ENCODE data around the gene ARHGEF4. TPM values are rescaled to one million over a fixed set of nuclear protein-coding genes. Genes with fewer than 3 reads are reported as not detected.

ARHGEF4 gene
- polyA plus RNA-seq, 3 donors = 0.05 TPM; not detected in 2

- H3K9ac ChIP-seq (ENCODE audit: insufficient read depth, low read length, poor library complexity, severe bottlenecking) = no peak overlapping the region
- no peak overlapping the region for H3K4me2 ChIP-seq (replicated peaks; ENCODE audit: extremely low read depth, low read length, poor library complexity, severe bottlenecking)
- no peak overlapping the region for H2AFZ ChIP-seq (ENCODE audit: insufficient read depth, low read depth, low read length, poor library complexity, severe bottlenecking)
- H3K4me3 ChIP-seq (replicated peaks in 1 of 3; ENCODE audit: low read depth in 2 of 3, low read length in 3 of 3) = no peak overlapping the region
- 79% methylated on average over 2 of the region's 5 CpGs for WGBS (ENCODE audit: insufficient coverage)
- no peaks in the 10 kb centered on the region for H3K36me3 ChIP-seq (replicated peaks in 1 of 2; ENCODE audit: control insufficient read depth in 1 of 2, insufficient read depth in 2 of 2, low read length in 2 of 2)
- Mint-ChIP-seq H3K27me3 (ENCODE audit: low read depth in 3 of 3) (peaks cover 1 to 10% (median 6%) of the 10 kb centered on the region in 3 donors), H3K27ac (no peak overlapping the region), H3K4me3 (no peak overlapping the region), H3K9me3 (peaks cover 0 to 10% (median 4%) of the 10 kb centered on the region in 7 donors), H3K4me1 (no peaks in the 10 kb centered on the region), H3K36me3 (no peaks in the 10 kb centered on the region)
- no peak for TF ChIP-seq CTCF (IDR thresholded peaks at IDR 0.05)
- H3K9me3 ChIP-seq (replicated peaks in 1 of 2; ENCODE audit: control insufficient read depth in 1 of 2, insufficient read depth in 1 of 2, low read length in 2 of 2) = peaks cover 5% of the 10 kb centered on the region in 2 donors
- H4K20me1 ChIP-seq (ENCODE audit: insufficient read depth, low read length) = no peaks in the 10 kb centered on the region
- no peak for DNase-seq
- no peaks in the 10 kb centered on the region for H3K4me1 ChIP-seq (ENCODE audit: control insufficient read depth in 1 of 2, insufficient read depth in 2 of 2, low read length in 2 of 2)
- H3K79me2 ChIP-seq (ENCODE audit: insufficient read depth, low read length) = no peaks in the 10 kb centered on the region
- intact Hi-C loops (cut with micrococcal nuclease) = no loop called here
- H3K27ac ChIP-seq (ENCODE audit: low read depth in 1 of 2, low read length in 2 of 2) = no peak overlapping the region
- no peaks in the 10 kb centered on the region for H3K27me3 ChIP-seq (ENCODE audit: control insufficient read depth in 2 of 2, insufficient read depth in 2 of 2, low read length in 2 of 2)
Observed at GRCh38 chr2:130908832-130909231, 72.1 kb downstream of the ARHGEF4 start.

DNA sequence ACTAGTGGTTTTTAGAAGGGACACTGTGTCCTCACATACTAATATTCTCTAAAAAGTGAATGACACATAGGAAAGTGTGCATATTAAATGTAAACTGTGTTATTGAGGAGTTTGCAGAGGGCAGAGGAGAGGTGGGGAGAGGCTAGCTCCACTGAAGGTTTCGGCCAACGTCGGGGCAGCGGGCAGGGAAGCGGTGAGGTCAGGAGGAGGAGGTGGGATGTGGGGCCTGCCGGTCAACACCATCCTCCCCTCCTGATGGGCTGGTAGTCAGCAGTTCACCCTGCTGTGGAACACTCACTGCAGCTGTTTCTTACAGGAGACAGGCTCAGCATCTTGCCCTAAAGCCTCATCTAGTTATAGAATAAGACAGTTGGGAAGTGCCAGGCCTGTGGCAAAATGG is 74.2 kb downstream of the ARHGEF4 start:
- no peak for DNase-seq
- no peaks in the 10 kb centered on the region for H3K36me3 Mint-ChIP-seq
- H3K27ac ChIP-seq (ENCODE audit: low read depth in 1 of 2, low read length in 2 of 2) = no peak overlapping the region
- no peak for TF ChIP-seq CTCF (IDR thresholded peaks at IDR 0.05)
- H2AFZ ChIP-seq (ENCODE audit: insufficient read depth, low read depth, low read length, poor library complexity, severe bottlenecking) = no peak overlapping the region
- H3K4me1 ChIP-seq (ENCODE audit: control insufficient read depth in 1 of 2, insufficient read depth in 2 of 2, low read length in 2 of 2) = no peaks in the 10 kb centered on the region
- intact Hi-C loops (cut with micrococcal nuclease) = no loop called here
- no peaks in the 10 kb centered on the region for H4K20me1 ChIP-seq (ENCODE audit: insufficient read depth, low read length)
- no peaks in the 10 kb centered on the region for H3K4me1 Mint-ChIP-seq
- peaks cover 2 to 5% of the 10 kb centered on the region in 2 donors for H3K9me3 ChIP-seq (replicated peaks in 1 of 2; ENCODE audit: control insufficient read depth in 1 of 2, insufficient read depth in 1 of 2, low read length in 2 of 2)
- no CpG with 5 or more reads among the region's 6 CpGs for WGBS (ENCODE audit: insufficient coverage)
- peaks cover 0 to 5% of the 10 kb centered on the region in 2 donors for H3K27me3 ChIP-seq (ENCODE audit: control insufficient read depth in 2 of 2, insufficient read depth in 2 of 2, low read length in 2 of 2)
- no peak overlapping the region for H3K9ac ChIP-seq (ENCODE audit: insufficient read depth, low read length, poor library complexity, severe bottlenecking)
- no peak overlapping the region for H3K4me3 Mint-ChIP-seq
- no peaks in the 10 kb centered on the region for H3K79me2 ChIP-seq (ENCODE audit: insufficient read depth, low read length)
- H3K27ac Mint-ChIP-seq = no peak overlapping the region
- H3K9me3 Mint-ChIP-seq = peaks cover 0 to 10% (median 2%) of the 10 kb centered on the region in 7 donors
- peaks cover 7 to 25% (median 8%) of the 10 kb centered on the region in 3 donors for H3K27me3 Mint-ChIP-seq (ENCODE audit: low read depth in 3 of 3)
- H3K36me3 ChIP-seq (replicated peaks in 1 of 2; ENCODE audit: control insufficient read depth in 1 of 2, insufficient read depth in 2 of 2, low read length in 2 of 2) = no peaks in the 10 kb centered on the region
- H3K4me2 ChIP-seq (replicated peaks; ENCODE audit: extremely low read depth, low read length, poor library complexity, severe bottlenecking) = no peak overlapping the region
- no peak overlapping the region for H3K4me3 ChIP-seq (replicated peaks in 1 of 3; ENCODE audit: low read depth in 2 of 3, low read length in 3 of 3)

Measured in CD14-positive monocyte (primary cell).